ENCODE results near the gene SPDYE3.
A peak's percentile ranks its signal among the peaks of the same experiment; 100 is the strongest.
"Not testable (repeated sequence)": the region's sequence is repeated elsewhere in the genome, so short reads cannot be mapped to it uniquely, and the experiment has no call there.

Gene SPDYE3

GRCh38 chr7:100287191-100287969 is 20.1 kb upstream of the SPDYE3 start:
- DNase-seq (ENCODE audit: low spot score) = not testable (repeated sequence)

DNA sequence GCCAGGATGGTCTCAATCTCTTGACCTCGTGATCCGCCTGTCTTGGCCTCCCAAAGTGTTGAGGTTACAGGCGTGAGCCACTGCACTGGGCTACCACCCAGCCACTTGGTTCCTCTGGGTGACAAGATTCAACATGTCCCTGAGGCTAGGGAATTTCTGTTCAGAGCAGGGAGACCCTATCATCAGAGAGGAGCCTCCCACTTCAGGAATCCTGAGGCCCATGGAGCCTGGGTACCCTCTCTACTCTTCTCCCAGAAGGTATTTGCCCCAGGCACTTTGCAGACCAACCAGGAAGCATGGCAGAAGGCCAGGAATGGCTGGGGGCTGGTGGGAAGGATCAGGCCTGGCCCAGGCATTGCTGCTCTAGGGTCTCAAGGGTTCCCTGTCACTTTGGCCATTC is 19.2 kb upstream of the SPDYE3 start:
- DNase-seq (ENCODE audit: low spot score) = not testable (repeated sequence)

GRCh38 chr7:100292162-100292561 is 15.3 kb upstream of the SPDYE3 start:
- not testable (repeated sequence) for DNase-seq (ENCODE audit: low spot score)

- not testable (repeated sequence) for DNase-seq (ENCODE audit: low spot score)
Measured at GRCh38 chr7:100295269-100295668, 12.2 kb upstream of the SPDYE3 start.

DNA sequence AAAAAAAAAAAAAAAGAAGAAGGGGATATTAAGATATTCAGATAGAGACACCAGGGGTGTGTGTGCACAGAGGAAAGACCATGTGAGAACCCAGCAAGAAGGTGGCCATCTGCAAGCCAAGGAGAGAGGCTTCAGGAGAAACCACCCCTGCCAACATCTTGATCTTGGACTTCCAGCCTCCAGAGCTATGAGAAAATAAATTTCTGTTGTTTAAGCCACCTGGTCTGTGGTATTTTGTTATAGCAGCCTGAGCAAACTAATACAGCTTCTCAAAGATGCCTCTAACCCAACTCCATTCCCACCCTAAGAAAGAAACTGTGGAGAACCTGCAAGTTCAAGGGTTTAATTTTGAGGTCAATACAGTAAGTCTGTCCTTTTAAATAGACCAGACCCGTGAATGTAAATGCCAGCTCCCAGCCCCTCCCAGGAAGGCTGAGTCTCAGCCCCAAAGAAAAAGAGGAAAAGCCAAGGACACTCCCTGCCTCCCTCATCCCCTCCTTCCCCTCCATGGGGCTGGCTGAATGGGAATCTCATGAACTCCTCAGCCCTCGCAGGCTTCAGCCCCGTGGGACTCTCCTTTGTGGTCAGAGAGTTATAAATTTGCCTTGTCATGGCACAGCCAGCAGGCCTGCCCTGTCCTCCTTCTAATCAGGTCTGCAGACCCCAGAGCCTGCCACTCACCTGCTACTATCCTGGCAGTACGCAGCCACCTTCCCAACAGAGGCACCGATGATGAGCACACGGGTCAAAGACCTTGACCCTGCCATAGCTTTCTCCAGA is 9.5 kb upstream of the SPDYE3 start:
- DNase-seq (ENCODE audit: low spot score) = not testable (repeated sequence)

DNA sequence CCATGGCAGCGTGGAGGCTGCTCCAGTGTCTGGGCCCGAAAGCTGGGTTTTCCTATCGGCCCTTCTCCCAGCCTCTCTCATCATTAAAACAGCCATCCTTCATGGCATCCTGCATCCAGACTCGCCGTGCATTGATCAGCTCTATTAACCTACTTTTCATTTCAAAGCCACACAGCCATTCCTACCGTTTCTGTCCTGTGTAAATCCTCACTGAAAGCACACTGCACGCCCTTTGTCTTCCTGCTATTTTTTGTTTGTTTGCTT is 8.9 kb upstream of the SPDYE3 start:
- not testable (repeated sequence) for DNase-seq (ENCODE audit: low spot score)

GRCh38 chr7:100304526-100304925 is 3.0 kb upstream of the SPDYE3 start:
- DNase-seq (ENCODE audit: low spot score) = not testable (repeated sequence)

- not testable (repeated sequence) for DNase-seq (ENCODE audit: low spot score)
Measured at GRCh38 chr7:100318329-100318728, 10.8 kb downstream of the SPDYE3 start.

DNA sequence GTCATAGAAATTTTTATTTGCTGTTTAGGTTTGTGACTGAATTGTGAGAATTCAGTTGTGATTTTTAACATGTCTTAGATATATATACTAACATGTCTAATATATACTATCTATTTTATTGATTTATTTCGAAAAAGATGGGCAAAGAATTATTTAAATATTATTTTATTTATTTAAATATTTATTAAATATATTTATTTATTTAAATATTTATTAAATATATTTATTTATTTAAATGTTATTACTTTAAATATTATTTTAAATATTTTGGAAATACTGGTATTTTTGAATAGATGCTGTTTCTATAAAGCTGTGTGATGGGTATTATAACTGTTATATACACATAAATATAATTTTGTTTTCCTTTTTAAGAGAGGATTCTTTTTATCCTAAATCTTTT is 14.1 kb downstream of the SPDYE3 start:
- DNase-seq (ENCODE audit: low spot score) = not testable (repeated sequence)

- not testable (repeated sequence) for DNase-seq (ENCODE audit: low spot score)
Measured at GRCh38 chr7:100324194-100324593, 16.7 kb downstream of the SPDYE3 start.

DNA sequence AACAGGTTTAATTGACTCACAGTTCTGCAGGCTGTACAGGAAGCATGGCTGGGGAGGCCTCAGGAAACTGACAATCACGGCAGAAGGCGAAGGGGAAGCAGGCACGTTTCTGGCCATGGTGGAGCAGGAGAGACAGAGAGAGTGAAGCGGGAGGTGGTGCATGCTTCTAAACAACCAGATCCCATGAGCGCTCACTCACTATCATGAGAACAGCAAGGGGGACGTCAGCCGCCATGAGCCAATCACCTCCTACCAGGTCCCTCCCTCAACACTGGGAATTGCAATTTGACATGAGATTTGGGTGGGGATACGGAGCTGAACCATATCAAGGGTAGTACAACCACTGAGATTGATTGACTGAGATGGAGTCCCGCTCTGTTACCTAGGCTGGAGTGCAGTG is 18.2 kb downstream of the SPDYE3 start:
- not testable (repeated sequence) for DNase-seq (ENCODE audit: low spot score)

- not testable (repeated sequence) for DNase-seq (ENCODE audit: low spot score)
Measured at GRCh38 chr7:100326914-100327313, 19.4 kb downstream of the SPDYE3 start.

- peak; percentile 86 for DNase-seq (ENCODE audit: low spot score)
Measured at GRCh38 chr7:100335566-100336466, 28.3 kb downstream of the SPDYE3 start.

GRCh38 chr7:100338083-100338696 is 30.7 kb downstream of the SPDYE3 start:
- not testable (repeated sequence) for DNase-seq (ENCODE audit: low spot score)

GRCh38 chr7:100341286-100341685 is 33.8 kb downstream of the SPDYE3 start:
- DNase-seq (ENCODE audit: low spot score) = not testable (repeated sequence)

GRCh38 chr7:100342765-100343164 is 35.3 kb downstream of the SPDYE3 start:
- DNase-seq (ENCODE audit: low spot score) = no peak

DNA sequence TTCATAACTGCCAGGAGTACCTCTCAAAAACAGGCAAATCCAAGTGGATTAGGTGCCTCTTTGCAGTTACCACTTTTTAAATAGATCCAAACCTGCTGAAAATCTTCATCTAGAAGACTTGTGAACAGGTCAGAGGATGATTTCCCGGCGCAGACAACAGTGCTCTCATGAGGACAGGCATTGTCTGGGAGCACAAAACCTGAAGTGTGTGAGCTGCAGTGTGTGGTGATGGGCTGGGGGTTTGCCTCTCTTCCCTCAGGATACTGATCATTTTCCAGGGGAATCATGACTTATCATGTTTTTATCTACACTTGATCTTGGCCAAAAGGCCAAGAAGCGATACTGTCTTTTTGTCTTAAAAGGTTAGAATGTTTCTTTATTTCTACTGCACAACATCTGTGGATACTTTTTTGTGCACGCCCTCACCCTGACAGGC is 36.6 kb downstream of the SPDYE3 start:
- not testable (repeated sequence) for DNase-seq (ENCODE audit: low spot score)

DNA sequence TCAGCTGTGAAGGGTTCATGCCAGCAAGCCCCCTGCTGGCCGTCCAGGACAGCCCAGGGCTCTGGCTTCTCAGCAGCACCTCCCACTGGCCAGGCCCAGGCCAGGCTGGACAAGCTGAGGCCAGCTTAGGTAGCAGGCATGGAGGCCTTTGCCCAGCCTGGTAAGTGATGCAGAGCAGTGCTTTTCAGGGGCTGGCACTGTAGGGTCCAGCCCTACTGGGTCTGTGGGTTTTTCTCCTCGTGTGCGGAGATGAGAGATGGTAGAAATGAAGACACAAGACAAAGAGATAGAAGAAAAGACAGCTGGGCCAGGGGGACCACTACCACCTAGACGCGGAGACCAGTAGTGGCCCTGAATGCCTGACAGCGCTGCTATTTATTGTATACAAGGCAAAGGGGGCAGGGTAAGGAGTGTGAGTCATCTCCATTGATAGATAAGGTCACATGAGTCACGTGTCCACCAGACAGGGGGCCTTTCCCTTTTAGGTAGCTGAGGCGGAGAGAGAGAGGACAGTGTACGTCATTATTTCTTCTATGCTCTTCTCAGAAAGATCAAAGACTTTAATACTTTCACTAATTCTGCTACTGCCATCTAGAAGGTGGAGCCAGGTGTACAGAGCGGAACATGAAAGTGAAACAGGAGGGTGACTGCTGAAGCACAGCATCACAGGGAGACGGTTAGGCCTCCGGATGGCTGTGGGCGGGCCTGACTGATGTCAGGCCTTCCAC is 37.2 kb downstream of the SPDYE3 start:
- DNase-seq (ENCODE audit: low spot score) = peak; percentile 94

GRCh38 chr7:100345288-100345672 is 37.8 kb downstream of the SPDYE3 start:
- peak; percentile 70 for DNase-seq (ENCODE audit: low spot score)

DNA sequence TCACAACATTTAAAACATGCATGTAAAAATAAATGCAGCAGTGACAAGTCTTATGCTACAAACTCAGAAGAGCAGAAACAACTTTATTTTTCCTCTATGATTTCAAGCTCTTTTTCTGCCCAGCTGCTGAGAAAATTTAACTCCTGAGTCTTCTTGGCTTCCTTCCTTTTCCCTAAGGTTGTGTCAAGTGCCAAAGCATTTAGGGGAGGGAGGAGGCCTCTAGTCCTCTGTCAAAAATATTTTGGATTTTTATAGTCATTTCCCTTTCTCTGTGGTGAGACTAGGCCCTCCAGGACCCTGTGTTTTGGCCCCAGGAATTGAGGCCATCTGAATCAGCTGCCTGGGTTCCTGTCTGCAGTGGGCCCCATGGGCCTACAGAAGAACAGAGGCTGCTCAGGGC is 39.4 kb downstream of the SPDYE3 start:
- no peak for DNase-seq (ENCODE audit: low spot score)

- no peak for DNase-seq (ENCODE audit: low spot score)
Measured at GRCh38 chr7:100348805-100349204, 41.3 kb downstream of the SPDYE3 start.

Data from CD4-positive, alpha-beta T cell treated with Interleukin-15 for 4 hours (primary cell).